ENCODE measurements around the gene SCG3. TPM values are rescaled to one million over a fixed set of nuclear protein-coding genes. Genes with fewer than 3 reads are reported as not detected.

Gene SCG3
- total RNA-seq, 2 donors from 2014 or later = not detected

- Histone ChIP-seq H3K36me3 (peaks cover 5% of the 10 kb centered on the region), H3K27ac (no peak overlapping the region), H3K9me3 (no peaks in the 10 kb centered on the region), H3K4me3 (no peak overlapping the region), H3K4me1 (ENCODE audit: control insufficient read depth in 1 of 2, low read depth in 2 of 2) (no peaks in the 10 kb centered on the region), H3K27me3 (replicated peaks; ENCODE audit: insufficient read depth) (no peaks in the 10 kb centered on the region)
- no peak for DNase-seq (ENCODE audit: low spot score)
- ATAC-seq (ENCODE audit: insufficient number of reproducible peaks, low FRiP score, low read depth) = no peak
- no peak for TF ChIP-seq CTCF (IDR thresholded peaks at IDR 0.05)
Measured at GRCh38 chr15:51720201-51720995, 39.1 kb downstream of the SCG3 start.

- peaks cover 5% of the 10 kb centered on the region for H3K36me3 ChIP-seq
Measured at GRCh38 chr15:51721199-51721960, 40.1 kb downstream of the SCG3 start.

GRCh38 chr15:51724199-51724598 lies 42.9 kb downstream of the SCG3 start:
- no peak overlapping the region for H3K27ac ChIP-seq
- H3K9me3 ChIP-seq = no peaks in the 10 kb centered on the region
- peaks cover 0 to 16% of the 10 kb centered on the region in 2 donors for H3K4me1 ChIP-seq (ENCODE audit: control insufficient read depth in 1 of 2, low read depth in 2 of 2)
- no peak for ATAC-seq (ENCODE audit: insufficient number of reproducible peaks, low FRiP score, low read depth)
- no peak for TF ChIP-seq CTCF (IDR thresholded peaks at IDR 0.05)
- DNase-seq (ENCODE audit: low spot score) = no peak
- no peak overlapping the region for H3K4me3 ChIP-seq
- H3K36me3 ChIP-seq = peaks cover 5% of the 10 kb centered on the region
- H3K27me3 ChIP-seq (replicated peaks; ENCODE audit: insufficient read depth) = no peaks in the 10 kb centered on the region

More at GRCh38 chr15:51721199-51721960, 40.1 kb downstream of the SCG3 start:
- Histone ChIP-seq H3K4me3 (no peak overlapping the region), H3K4me1 (ENCODE audit: control insufficient read depth in 1 of 2, low read depth in 2 of 2) (peaks cover 0 to 6% of the 10 kb centered on the region in 2 donors), H3K27me3 (replicated peaks; ENCODE audit: insufficient read depth) (no peaks in the 10 kb centered on the region), H3K27ac (no peak overlapping the region), H3K9me3 (no peaks in the 10 kb centered on the region)
- DNase-seq (ENCODE audit: low spot score) = no peak
- TF ChIP-seq CTCF (IDR thresholded peaks at IDR 0.05) = no peak
- no peak for ATAC-seq (ENCODE audit: insufficient number of reproducible peaks, low FRiP score, low read depth)

- H3K27ac ChIP-seq = no peak overlapping the region
- H3K4me1 ChIP-seq (ENCODE audit: control insufficient read depth in 1 of 2, low read depth in 2 of 2) = peaks cover 0 to 16% of the 10 kb centered on the region in 2 donors
- TF ChIP-seq CTCF (IDR thresholded peaks at IDR 0.05) = no peak
- DNase-seq (ENCODE audit: low spot score) (no peak), ATAC-seq (ENCODE audit: insufficient number of reproducible peaks, low FRiP score, low read depth) (no peak)
- H3K9me3 ChIP-seq = no peaks in the 10 kb centered on the region
- no peaks in the 10 kb centered on the region for H3K27me3 ChIP-seq (replicated peaks; ENCODE audit: insufficient read depth)
- no peak overlapping the region for H3K4me3 ChIP-seq
- peaks cover 5% of the 10 kb centered on the region for H3K36me3 ChIP-seq
Measured at GRCh38 chr15:51724673-51725072, 43.4 kb downstream of the SCG3 start.
